ENCODE results near the gene MYO5B.
A peak's percentile ranks its signal among the peaks of the same experiment; 100 is the strongest.
"Not testable (repeated sequence)": the region's sequence is repeated elsewhere in the genome, so short reads cannot be mapped to it uniquely, and the experiment has no call there.

Gene MYO5B

GRCh38 chr18:49910019-49910418 lies 284.9 kb downstream of the MYO5B start:
- DNase-seq = no peak

DNA sequence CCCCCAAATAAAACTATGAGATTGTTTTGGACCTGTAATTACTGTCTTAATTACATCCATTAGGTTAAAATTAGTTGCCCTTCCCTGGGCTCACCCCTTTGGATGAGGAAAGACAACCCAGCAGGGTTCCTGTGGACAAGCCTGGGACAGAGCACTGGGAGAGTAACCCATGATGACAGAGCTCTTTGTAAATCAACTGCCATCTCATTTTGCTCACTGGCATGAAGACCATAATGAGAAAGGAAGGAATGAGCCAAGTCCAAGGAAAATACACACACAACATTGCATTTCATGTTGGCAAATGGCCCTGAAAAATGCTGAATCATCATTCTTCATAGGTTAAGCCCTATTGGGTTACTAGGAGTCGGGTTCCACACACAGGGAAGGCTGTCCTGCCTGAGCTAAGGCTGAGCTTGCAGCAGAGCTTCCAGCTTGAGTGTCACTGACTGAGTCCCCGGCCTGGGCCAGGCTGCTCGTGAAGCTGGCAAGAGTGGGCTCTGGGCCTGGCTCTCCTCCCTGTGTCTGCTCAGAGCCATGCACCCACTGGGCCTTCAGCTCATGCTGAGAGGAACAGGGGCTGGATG lies 287.5 kb downstream of the MYO5B start:
- peak; percentile 16 for DNase-seq

- no peak for DNase-seq
These were observed 289.2 kb downstream of the MYO5B start for GRCh38 chr18:49905771-49906170.

GRCh38 chr18:49904871-49905555 lies 289.9 kb downstream of the MYO5B start:
- DNase-seq = no peak

- DNase-seq = no peak
These were observed 293.0 kb downstream of the MYO5B start for GRCh38 chr18:49901862-49902340.

GRCh38 chr18:49899657-49900330 lies 295.2 kb downstream of the MYO5B start:
- no peak for DNase-seq

DNA sequence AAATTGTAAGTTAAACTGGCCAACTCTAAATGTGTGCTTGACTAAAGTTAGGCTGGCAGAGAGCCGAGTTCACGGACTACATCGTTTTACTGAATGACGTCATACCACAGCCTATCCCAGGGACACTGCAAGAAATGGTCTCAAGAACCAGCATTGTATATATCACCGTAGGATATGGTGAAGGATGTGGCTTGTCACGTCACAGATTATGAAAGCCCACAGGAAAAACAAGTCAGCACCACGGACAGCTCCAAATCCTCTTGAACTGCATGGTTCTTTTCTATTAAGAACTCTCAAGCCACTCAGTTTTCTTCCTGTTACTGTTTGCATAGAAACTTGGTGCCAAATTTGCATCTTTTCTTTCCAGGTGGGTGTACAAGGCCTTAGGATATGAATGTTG lies 296.5 kb downstream of the MYO5B start:
- peak; percentile 68 for DNase-seq

DNA sequence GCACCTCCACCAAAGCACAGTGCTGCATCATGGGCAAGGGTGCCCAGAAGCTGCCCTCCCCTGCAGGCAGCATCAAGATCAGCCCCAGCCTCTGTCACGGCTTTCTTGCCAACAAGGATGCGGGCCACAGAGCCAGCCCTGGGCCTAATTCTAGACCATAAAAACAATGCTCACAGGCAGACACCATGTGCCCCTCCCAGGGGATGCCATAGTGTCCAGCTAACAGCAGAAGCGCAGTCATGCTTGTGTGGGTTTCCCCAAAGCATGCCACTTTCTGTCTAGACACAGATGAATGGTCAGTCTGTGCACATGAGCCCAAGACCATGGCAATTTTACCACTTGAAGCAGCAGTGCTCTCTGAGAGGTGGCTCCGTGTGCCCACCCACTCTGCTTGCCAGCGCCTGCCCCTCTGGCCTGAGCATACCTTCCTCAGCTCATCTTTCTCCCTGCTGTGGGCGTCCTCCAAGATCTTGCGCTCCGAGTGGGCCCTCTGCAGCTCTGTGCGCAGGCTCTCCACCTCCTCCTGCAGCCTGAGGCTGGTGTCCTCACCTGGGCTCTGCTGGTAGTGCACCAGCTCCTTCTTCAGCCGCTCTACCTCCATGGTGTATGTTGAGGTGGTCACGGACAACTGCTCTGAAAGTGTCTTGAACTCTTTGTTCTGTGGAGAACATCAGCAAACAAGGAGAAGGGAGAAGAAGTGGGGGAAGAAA lies 300.3 kb downstream of the MYO5B start:
- no peak for DNase-seq

GRCh38 chr18:49893036-49893435 lies 301.9 kb downstream of the MYO5B start:
- no peak for DNase-seq

DNA sequence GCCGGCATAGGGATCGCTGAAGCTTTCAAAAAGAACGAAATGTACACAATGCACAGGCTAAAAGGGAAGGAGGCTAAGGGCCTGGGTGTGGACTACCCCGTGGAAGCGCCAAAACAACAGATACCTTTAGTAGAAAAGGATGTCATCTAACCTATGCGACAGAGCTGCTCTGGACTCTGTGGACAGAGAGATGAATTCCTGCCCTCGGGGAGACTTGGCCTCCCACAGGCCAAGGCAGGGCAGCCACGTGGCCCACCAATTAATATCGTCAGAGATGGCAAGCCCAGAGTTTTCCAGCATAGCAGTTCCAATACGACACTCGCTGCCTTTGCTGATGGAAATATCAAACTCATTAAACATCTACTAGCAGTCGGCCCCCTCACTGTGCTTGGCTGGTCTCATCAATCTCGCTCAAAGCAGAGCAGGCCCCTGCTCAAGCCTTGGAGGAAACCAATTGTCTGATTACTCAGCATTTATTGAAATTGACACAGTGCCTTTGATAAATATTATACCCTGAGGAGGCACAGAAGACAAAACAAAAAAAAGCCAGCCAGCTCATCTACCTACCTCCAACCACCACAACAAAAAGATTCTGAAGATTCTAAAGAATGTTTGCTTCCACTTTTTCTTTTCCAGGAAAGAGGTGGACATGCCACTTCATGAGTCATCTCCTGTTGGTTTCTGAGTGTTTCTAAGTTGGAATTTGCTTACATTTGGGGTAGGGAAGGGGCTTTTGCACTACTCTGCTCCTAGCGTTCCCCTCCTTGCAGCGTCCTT lies 302.6 kb downstream of the MYO5B start:
- DNase-seq = peak; percentile 34

GRCh38 chr18:49890041-49890440 lies 304.9 kb downstream of the MYO5B start:
- no peak for DNase-seq

- not testable (repeated sequence) for DNase-seq
These were observed 305.4 kb downstream of the MYO5B start for GRCh38 chr18:49889552-49889951.

DNA sequence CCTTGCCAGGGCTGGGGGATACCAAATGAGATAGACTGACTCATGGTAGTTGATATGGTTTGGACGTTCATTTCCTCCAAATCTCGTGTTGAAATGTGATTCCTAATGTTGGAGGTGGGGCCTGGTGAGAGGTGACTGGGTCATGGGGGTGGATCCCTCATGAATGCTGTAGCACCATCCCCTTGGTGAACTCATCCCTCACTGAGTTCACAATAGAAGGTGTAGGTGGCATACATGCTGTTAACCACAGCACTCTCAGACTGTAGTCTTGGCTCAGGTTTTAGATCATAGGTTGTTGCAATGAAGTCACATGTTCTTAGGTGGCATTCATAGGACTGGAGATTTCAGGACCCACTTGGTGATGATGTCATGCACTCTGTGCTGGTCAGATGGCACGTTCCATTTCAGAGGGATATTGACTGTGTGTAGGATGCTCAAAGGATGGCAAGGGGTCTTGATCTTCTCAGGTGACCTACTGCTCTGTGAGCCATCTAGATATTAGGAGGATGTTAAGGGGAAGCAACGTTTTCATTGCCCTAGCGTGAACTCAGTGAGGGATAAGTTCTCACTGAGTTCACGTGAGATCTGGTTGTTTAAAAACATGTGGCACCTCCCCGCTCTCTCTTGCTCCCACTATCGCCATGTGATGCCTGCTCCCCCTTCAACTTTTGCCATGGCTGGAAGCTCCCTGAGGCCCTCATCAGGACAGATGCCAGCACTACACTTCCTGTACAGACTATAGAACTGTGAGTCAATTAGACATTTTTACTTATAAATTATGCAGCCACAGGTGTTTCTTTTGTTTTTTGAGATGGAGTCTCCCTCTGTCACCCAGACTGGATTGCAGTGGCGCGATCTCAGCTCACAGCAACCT lies 307.8 kb downstream of the MYO5B start:
- DNase-seq = no peak

GRCh38 chr18:49884959-49885358 lies 310.0 kb downstream of the MYO5B start:
- DNase-seq = no peak

DNA sequence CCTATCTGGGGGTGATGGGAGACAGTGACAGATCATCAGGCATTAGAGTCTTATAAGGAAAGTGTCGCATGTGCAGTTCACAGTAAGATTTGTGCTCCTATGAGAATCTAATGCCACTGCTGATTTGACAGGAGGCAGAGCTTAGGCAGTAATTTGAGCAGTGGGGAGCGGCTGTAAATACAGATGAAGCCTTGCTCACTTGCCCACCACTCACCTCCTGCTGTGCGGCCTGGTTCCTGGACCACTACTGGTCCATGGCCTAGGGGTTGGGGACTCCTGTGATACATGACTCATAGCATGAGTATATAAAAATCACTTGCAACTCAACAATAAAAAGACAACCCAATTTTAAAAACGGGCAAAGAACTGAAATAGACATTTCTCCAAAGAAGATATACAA lies 310.5 kb downstream of the MYO5B start:
- DNase-seq = no peak

- DNase-seq = no peak
These were observed 314.3 kb downstream of the MYO5B start for GRCh38 chr18:49880661-49881060.

DNA sequence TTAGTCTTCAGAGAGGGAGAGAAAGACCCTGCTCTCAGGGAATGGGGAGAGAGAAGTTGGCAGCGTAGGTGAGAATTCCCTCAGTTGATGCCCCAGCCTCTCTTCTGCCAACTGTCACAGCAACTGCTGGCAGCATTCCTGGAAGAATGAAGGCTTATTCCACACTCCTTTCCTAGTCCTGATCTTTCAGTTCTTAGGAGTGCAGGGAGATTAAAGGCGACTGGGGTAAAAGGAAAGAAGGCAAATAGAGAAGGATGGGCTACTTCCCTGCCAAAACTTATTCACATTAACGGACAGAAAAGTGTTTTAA lies 315.7 kb downstream of the MYO5B start:
- DNase-seq = no peak

- peak; percentile 21 for DNase-seq
These were observed 316.2 kb downstream of the MYO5B start for GRCh38 chr18:49878567-49879270.

GRCh38 chr18:49878015-49878414 lies 316.9 kb downstream of the MYO5B start:
- DNase-seq = no peak

GRCh38 chr18:49876536-49876935 lies 318.4 kb downstream of the MYO5B start:
- no peak for DNase-seq

- no peak for DNase-seq
These were observed 319.2 kb downstream of the MYO5B start for GRCh38 chr18:49875783-49876182.

All from fibroblast of skin of right biceps (primary cell).